Testis (tissue), 2 donors: ENCODE measurements around the gene APC2.

ENCODE experiments used
- POLR2A ChIP-seq: fragments of 450-650 bp; IDR thresholded peaks from one replicate; pipeline ENCODE4 v1.6.1; 2017; ENCODE audit warnings: antibody characterized with exemption, mild to moderate bottlenecking, moderate library complexity
- TF ChIP-seq, protein P1 (sequence below), 3 experiments: fragments of 450-650 bp in 2 of 3; fragments of 200-600 bp in 1 of 3; sonication (generic) in 1 of 3; IDR thresholded peaks; one replicate each; pipeline ENCODE4 v1.5.1; 2016 to 2019; ENCODE audit warnings: antibody characterized with exemption in 3 of 3, mild to moderate bottlenecking in 2 of 3, moderate library complexity in 1 of 3

DNA sequence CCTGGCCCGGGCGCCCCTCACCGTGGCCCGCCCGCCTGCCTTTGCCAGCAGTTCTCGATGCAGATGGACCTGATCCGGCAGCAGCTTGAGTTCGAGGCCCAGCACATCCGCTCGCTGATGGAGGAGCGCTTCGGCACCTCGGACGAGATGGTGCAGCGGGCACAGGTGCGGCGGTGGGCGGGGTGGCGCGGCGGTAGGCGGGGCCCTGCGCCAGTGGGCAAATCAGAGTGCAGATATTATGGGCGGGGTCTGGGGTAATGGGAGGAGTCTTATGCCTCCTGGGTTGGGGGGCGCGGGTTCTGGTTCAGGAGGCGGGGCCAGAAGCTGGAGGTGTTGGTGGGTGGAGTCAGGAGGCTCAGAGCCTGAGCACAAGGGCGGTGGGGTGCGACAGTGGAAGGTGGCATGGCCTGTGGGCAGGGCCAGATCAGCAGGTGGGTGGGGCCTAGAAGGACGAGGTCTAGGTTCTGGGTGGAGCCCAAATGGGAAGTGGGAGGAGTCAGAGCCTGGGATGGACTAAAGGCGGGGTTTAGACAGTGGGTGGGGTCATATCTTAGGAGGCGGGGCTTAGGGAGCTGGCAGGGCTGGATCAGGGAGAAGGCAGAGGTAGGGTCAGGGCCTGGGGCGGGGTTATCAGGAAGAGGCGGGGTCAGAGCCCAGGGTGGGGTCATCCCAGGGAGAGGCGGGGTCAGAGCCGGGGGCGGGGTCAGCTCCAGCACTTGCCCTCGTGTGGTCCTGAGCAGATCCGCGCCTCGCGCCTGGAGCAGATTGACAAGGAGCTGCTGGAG, 5.6 kb downstream of the APC2 start:
- TF ChIP-seq, protein P1, sequence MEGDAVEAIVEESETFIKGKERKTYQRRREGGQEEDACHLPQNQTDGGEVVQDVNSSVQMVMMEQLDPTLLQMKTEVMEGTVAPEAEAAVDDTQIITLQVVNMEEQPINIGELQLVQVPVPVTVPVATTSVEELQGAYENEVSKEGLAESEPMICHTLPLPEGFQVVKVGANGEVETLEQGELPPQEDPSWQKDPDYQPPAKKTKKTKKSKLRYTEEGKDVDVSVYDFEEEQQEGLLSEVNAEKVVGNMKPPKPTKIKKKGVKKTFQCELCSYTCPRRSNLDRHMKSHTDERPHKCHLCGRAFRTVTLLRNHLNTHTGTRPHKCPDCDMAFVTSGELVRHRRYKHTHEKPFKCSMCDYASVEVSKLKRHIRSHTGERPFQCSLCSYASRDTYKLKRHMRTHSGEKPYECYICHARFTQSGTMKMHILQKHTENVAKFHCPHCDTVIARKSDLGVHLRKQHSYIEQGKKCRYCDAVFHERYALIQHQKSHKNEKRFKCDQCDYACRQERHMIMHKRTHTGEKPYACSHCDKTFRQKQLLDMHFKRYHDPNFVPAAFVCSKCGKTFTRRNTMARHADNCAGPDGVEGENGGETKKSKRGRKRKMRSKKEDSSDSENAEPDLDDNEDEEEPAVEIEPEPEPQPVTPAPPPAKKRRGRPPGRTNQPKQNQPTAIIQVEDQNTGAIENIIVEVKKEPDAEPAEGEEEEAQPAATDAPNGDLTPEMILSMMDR (IDR thresholded peaks at IDR 0.05): no peak
- TF ChIP-seq POLR2A: no peak
